Measurements from ENCODE around the gene RNF6.
"Not testable (repeated sequence)": the region's sequence is repeated elsewhere in the genome, so short reads cannot be mapped to it uniquely, and the experiment has no call there.

The RNF6 gene

DNA sequence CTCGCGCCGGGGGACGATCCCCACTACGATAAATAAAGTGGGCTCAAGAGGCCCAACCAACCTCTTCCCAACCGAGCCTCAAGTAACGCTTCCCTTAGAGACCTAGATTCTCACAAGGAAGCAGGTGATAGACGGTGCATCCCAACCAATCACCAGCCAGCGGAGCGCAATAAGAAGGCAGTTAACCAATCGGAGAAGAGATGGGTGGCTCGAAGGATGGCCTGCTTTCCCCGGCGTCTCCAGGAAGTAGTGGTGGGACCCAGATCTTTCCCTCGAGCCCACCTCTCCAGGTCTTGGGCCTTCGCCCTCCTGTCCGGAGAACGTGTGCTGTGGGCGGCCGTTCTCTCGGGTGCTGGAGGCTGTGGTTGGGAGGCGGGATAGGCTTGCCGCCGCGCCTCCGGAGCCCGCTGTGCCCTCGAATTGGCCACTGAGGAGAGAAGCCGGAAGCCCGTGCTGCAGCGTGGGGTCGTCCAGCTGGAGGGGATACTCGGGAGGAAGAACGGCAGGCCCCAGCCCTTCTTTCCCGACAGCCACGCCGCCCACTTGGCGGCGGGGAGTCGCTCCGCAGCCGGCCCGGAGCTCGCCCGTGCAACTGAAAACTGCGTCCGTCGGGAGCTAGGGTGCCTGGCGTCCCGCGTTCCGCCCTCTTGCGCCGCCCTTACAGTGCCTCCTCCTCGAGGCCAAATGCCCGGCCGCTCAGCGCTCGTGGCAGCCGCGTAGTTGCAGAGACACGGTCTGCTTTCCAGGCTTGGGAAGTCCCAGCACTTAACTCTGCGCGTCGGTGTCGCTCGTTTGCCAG, at the start of gene RNF6:
TSS of gene RNF6 (minus strand) at position 594 of the 799 bp plus-strand sequence. CDS start 2,665 bp downstream, outside the sequence.
- in situ Hi-C loops (cut with HindIII; ENCODE audit: low sequenced_read_pairs): no loop called here

DNA sequence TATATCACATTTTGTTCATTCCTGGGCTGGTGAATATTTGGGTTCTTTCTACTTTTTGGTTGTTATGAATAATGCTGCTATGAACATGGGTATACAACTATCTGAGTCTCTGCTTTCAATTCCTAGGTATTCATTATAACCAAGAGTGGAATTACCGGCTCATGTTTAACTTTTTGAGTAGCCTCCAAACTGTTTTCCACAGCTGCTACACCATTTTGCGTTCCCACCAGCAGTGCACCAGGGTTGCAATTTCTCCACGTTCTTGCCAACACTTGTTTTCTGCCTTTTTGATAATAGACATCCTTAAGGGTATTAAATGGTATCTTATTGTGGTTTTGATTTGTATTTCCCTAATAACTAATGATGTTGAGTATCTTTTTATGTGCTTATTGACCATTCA, 48.6 kb upstream of the RNF6 start:
- in situ Hi-C loops (cut with HindIII; ENCODE audit: low sequenced_read_pairs): no loop called here

DNA sequence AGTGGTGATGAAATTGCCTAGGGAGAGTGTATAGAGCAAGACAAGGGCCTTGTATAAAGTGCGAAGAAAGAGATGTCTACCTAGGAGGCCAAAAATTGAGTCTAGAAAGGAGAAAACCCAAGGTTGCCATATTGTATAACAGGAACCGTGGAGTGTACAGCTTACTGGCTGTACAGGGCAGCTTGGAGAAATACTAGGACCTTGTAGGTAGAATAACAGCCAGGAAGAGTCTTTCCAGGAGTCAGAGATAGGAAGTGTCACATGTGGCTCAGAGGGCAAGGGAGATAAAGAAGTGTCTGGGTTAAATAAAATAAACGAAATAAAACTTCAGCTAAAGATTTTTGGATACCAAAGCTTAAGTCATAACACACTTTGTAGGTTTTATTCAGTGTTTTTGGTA, 44.2 kb upstream of the RNF6 start:
- in situ Hi-C loops (cut with HindIII; ENCODE audit: low sequenced_read_pairs): no loop called here

DNA sequence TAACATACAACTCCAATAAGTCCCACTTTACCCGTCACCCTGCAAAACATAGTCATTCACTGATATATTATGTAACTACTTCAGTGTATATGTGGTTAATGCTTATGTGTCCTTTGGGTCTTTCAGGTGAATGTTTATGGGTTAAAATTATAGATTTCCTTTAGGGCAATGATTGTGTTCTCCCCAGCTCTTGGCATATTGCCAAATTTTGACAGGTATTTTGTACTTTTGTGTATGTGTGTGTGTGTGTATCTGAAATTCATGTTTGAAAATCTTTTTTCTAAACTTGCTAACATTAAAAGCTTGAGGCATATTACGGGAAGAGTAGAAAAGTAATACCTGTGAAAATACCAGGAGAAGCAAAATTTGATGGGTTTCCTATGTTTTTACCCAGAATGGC, 40.0 kb upstream of the RNF6 start:
- in situ Hi-C loops (cut with HindIII; ENCODE audit: low sequenced_read_pairs): no loop called here

DNA sequence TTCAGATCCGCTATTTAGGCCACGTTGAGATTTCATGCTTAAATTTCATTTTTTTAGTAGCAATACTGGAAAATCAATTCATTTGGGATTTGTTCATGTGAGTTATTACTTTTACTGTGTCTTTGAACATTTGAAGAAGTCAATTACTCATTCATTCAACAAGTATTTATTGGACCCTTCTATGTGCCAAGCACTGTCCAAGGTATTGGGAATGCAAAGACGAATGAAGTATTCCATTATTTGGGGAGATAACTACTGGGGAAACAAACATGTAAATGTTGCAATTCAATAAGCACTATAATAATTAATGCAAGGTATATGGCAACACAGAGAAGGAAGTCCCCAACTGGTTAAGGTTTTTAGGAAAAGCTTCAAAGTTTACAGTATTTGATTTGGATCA, 37.5 kb upstream of the RNF6 start:
- in situ Hi-C loops (cut with HindIII; ENCODE audit: low sequenced_read_pairs): no loop called here

DNA sequence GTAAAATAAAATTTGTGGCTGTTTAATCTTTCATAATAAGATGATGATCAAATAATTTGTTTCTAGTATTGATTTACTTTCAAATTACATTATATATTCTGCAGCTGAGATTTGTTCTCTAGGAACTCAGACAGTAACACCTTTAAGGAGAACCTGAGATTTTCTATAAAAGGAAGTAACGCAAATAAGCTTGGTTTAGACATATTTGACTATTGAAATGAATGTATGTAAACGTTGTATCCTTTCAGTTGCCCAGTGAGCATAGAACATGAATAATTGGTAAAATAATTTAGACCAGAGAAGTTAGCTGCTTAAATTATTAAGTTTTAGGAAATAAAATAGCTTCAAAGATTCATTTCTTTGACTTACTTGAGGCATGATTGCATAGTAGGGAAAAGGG, 34.9 kb upstream of the RNF6 start:
- in situ Hi-C loops (cut with HindIII; ENCODE audit: low sequenced_read_pairs): no loop called here

DNA sequence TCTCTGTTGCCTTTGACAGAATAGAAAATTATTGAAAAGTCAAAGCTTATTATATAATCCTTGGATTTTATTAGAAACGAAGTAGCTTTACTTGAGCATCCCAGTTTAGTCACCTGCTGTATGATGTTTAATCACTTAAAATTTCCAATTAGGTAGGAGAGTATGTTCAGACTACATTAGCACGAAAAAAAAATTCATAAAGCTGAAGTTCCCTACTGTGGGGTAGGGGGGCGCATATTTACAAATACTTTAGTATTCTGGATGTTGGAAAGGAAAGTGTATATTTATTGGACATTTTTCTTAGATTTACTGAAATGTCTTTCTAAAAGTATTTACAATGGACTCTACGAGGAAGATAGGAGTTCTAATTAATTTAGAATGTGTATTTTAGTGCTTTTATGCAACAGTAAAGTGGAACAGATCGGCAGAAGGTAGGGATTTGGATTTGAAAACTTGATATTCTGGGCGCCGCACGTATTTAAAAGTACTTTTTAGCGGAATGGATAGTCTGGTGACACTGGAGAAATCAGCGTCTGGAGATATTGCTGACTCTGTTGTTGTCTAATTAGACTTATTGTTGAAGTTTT, 33.7 kb upstream of the RNF6 start:
- in situ Hi-C loops (cut with HindIII; ENCODE audit: low sequenced_read_pairs): no loop called here

DNA sequence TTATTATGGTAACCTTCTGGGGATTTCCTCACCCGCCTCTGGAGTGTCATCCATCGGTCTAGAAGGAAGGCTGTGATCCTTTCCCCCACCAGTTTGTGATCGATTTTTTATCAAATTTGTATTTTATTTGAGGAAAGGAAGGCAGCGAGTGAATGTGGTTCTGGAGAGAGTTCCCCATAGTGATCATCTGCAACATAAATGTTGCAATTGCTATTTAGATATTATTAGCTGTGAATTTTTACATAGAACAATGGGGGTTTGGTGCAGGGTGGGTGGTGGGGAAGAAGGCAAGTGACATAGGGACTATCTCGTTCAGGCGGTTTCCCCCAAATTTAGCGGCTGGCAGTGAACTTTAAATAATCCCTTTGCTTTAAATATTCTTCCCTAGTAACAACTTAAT, 33.0 kb upstream of the RNF6 start:
- in situ Hi-C loops (cut with HindIII; ENCODE audit: low sequenced_read_pairs): no loop called here

DNA sequence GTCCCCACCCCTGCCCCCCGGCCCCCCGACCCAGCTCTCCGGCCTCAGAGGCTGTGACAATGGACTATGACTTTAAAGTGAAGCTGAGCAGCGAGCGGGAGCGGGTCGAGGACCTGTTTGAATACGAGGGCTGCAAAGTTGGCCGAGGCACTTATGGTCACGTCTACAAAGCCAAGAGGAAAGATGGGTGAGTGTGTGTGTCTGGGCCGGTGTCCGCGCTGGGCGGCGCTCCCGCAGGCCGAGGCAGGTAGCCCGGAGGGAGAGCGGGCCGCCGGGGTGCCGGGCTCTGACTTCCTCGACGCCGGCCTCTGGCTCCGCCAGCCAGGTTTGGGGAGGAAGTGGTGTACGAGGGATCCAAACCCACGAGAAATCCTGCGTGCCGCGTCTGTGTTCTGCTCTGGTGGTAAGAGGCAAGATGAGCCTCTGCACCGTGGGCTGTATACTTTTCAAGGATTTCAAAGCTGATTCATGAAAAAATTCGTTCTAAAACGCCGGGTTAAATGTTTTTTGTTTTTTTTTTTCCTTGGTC, 32.5 kb upstream of the RNF6 start:
- in situ Hi-C loops (cut with HindIII; ENCODE audit: low sequenced_read_pairs): no loop called here

DNA sequence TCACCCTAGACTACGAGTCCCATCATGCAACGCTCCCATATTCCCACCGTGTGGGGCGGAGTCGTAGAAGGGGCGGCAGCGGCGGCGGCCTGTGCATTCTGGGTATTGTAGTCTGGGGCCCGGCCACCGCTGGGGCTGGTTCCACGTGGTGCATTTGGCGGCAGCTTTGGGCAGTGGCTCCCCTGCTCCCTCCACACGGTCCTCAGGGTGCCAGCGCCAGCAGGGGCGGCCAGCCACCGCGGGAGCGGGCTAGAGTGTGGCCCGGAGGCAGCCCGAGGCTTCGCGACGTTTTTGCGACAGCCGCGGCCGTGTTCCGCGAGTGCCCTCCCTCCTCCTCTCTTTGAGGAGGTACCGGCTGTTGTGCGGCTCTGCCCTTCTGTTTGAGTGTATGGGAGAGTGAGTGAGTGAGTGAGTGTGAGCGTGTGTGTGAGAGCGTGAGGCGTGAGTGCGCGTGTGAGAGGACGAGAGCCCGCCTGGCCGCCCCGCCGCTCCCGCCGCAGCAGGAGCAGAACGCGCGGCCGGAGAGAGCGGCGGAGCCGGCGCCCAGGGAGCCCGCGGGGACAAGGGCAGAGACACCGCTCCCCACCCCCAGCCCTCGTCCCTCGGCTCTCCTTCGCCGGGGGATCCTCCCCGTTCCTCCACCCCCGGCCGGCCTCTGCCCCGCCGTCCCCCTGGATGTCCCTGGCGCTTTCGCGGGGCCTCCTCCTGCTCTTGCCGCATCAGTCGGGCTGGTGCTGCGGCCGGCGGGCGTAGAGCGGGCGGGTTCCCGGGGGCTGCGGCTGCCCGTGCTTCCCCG, 31.9 kb upstream of the RNF6 start, which contains the start of gene CDK8:
TSS of gene CDK8 (plus strand) at position 343 of the 796 bp plus-strand sequence. CDS start 513 bp downstream, outside the sequence.
- in situ Hi-C loops (cut with HindIII; ENCODE audit: low sequenced_read_pairs): no loop called here

DNA sequence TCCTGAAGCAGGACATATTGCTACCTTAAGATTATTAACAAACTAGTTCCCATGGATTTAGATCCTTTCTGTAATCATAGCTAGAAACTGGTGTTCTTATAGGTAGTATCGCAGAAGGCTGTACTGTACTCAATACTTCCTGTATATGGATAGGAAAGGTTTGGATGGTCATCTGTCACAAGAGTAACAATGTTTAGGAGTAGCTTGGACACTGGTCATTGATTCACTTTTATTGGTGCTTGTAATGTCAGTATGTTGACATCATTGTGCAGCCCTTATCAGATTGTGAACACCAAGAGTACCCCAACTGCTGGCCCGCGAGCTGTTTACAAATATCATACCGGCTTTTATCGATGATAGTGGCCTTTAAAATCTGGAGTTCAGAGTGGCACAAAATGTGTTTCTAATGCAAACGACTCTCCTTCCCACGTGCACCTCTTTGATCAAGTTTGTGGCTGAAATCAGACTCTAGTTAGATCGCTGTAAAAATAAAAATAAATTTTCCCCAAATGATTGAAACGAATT, 31.2 kb upstream of the RNF6 start:
- in situ Hi-C loops (cut with HindIII; ENCODE audit: low sequenced_read_pairs): no loop called here

DNA sequence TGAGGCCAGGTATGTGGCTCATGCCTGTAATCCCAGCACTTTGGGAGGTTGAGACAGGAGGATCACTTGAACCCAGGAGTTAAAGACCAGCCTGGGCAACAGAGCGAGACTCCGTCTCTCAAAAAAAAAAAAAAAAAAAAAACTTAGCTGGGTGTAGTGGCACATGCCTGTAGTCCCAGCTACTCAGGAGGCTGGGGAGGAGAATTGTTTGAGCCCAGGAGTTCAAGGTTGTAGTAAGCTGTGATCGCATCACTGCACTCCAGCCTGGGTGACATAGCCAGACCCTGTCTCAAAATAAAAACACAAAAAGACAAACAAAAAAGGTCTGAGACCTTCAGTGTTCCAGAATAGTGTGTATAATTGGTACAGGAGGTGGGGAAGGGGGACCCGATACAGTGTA, 29.9 kb upstream of the RNF6 start:
- in situ Hi-C loops (cut with HindIII; ENCODE audit: low sequenced_read_pairs): not testable (repeated sequence)

DNA sequence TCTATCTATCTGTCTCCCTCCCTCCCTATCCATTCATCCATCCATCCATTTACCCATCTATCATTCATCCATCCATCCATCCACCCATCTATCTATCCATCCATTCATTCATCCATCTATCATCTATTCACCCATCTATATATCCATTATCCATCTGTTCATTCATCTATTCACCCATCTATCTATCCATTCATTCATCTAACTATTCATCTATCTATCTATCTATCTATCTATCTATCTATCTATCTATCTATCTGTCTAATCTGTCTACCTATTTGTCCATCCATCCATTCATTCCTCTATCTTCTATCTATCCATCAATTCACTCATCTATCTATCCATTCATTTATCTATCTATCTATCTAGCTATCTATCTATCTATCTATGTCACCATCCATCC, 27.4 kb upstream of the RNF6 start:
- in situ Hi-C loops (cut with HindIII; ENCODE audit: low sequenced_read_pairs): no loop called here

DNA sequence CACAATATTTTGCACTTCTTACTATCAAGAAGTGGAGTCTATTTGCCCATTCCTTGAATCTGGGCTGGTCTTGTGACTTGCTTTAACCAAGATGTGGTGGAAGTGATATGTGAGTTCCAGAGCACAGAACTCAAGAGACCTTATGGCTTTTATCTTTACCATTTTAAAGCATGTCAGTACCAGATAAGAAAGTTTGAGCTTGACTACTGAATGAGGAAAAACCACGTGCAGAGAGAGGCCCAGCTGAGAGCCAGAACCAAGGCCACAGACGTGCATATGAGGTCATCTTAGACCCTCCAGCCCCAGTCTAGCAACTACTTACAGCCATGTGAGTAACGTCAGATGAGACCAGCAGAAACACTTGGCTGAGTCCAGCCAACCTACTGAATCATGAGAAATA, 25.5 kb upstream of the RNF6 start:
- in situ Hi-C loops (cut with HindIII; ENCODE audit: low sequenced_read_pairs): no loop called here

DNA sequence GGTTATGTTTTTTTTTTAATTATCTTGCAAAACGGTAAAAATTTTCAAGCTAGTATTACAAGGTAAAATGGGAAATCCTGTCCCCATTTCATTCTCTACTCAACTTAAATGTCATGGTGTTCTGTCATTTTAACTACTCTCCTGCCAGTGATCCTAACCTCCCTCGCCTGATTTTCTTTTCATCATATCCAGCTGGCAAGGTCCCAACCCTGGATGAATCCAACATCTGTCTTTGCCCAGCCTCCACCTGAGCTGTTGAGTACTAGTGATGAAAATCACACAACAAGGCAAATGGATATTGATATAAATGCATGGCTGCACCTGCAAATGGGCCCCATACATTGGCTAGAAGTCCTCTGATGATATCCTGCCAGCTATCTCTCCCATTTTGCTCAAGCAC, 24.9 kb upstream of the RNF6 start:
- in situ Hi-C loops (cut with HindIII; ENCODE audit: low sequenced_read_pairs): no loop called here

DNA sequence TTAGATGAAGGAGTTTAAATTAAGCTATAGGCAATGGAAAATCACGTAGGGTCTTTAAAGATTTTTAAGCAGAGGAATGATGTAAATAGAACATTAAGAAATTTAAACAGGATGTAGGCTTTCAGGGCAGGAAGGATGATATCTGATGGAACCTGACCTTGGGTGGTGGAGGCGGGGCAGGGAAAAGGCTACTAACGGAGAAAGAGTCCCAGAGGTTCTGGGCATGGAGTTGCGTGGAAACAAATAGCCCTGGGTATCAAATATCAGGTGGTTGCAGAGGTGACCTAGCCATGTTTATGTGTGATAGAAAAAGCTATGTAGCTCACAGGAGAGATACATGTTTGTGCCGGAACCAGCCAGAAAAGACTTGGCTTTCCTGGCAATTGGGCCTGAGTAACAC, 24.0 kb upstream of the RNF6 start:
- in situ Hi-C loops (cut with HindIII; ENCODE audit: low sequenced_read_pairs): no loop called here

DNA sequence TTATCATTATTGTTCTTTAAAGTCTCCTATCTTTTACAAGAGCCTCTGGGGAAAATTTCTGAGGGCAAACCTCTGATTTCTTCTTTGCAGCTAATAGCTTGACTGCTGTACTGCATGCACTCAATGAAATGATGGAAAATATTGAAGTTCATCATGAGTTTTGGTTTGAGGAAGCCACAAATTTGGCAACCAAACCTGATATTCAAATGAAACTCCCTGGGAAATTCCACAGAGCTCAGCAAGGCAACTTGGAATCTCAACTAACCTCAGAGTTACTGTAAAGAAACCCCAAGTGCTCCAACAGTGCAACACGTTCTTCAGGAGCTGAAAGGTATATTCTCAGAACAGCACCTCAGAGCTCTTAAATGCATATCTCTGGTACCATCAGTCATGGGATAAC, 14.2 kb upstream of the RNF6 start:
- in situ Hi-C loops (cut with HindIII; ENCODE audit: low sequenced_read_pairs): no loop called here

DNA sequence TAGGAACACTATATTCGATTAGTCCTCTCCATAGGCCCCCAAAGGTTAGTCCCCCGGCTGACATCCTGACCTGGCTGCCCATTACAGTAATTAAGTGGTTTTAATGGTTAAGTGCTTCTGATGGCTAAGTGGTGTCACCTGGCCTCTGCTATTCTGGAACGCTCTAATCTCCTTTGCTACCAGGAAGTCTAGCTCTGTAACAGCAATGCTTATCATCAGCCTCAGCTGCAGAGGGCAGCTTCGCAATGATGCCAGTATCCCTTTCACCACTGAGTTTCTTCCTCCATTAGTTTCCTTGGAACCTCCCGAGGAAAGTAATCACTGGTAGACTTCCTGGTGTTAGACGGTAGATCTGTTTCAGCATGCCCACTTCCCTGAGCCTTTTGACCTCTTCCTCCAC, 8.6 kb upstream of the RNF6 start:
- in situ Hi-C loops (cut with HindIII; ENCODE audit: low sequenced_read_pairs): no loop called here

DNA sequence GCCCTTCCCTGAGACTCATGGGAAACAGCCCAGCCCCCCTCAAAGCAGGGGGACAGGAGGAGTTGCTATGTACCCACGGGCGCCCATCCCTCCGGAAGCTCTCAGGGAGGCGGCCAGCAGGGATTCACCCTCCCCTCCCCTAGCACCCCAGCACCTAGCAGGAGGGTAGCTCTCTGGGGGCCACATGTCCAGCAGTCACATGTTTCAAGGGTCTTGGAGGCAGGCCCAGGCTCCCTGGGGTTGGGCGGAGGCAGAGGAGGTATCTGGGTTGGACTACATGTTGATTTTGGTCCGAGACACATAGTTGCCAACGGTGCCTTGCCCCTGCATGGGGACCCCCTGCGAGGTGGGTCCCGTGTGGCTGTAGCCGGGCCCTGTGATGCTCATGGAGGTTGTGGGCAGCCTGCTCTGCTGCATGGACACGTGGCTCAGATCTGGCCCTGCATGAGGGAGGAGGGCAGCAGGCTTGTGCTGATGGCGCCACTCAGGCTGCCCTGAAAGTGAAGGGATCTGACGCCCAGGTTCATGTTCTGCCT, 7.0 kb upstream of the RNF6 start:
- in situ Hi-C loops (cut with HindIII; ENCODE audit: low sequenced_read_pairs): no loop called here

DNA sequence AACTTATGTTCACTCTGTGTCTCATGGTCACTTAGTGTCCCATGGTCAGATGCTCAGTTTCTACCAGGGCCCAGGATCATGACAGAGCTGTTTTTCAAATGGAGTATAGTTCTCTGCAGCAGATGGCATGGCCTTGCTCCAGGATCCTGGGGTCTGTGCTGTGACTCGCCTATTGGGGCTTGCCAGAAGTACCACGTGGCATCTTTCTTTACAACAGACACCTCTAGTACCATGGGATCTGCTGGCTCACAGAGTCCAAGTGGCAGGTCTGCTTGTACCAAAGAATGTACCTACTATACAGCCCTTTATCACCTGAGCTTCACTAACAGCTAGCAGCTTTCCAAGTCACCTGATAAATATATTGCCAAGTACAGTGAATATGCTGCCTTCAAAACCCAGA, 6.0 kb upstream of the RNF6 start:
- in situ Hi-C loops (cut with HindIII; ENCODE audit: low sequenced_read_pairs): no loop called here
